HL-60 (cell line): ENCODE results near the gene OXNAD1.

ENCODE experiments used
- DNase-seq, 2 experiments: peaks; one replicate each; pipeline ENCODE4 v3.0.0-alpha.2; 2010 to 2020; ENCODE audit warnings: low read depth in 1 of 2, low spot score in 1 of 2
- H3K27ac ChIP-seq: fragments of 250-450 bp; sonication (Bioruptor Pico); replicated peaks from 2 replicates; pipeline ENCODE4 v1.5.1; 2020; ENCODE audit warnings: mild to moderate bottlenecking, moderate library complexity
- H3K27me3 ChIP-seq: fragments of 250-450 bp; sonication (Bioruptor Pico); 2 replicates; pipeline ENCODE4 v1.5.1; 2021; ENCODE audit warnings: mild to moderate bottlenecking, moderate library complexity; ENCODE audit not compliant: insufficient read depth, poor library complexity, severe bottlenecking
- H3K4me3 ChIP-seq: replicated peaks from 2 replicates; pipeline ENCODE4 v1.5.1; 2011; ENCODE audit warnings: mild to moderate bottlenecking, control low read depth, low read length; ENCODE audit not compliant: insufficient read depth
- GABPA ChIP-seq: IDR thresholded peaks from 2 replicates; pipeline ENCODE4 v1.6.1; 2012; ENCODE audit warnings: low read depth
- POLR2AphosphoS5 ChIP-seq: IDR thresholded peaks from 2 replicates; pipeline ENCODE4 v1.6.1; 2012; ENCODE audit warnings: low read depth
- REST ChIP-seq: IDR thresholded peaks from 2 replicates; pipeline ENCODE4 v1.6.1; 2012; ENCODE audit warnings: low read depth; ENCODE audit not compliant: insufficient replicate concordance
- SPI1 ChIP-seq: IDR thresholded peaks from 2 replicates; pipeline ENCODE4 v1.6.1; 2012; ENCODE audit warnings: low read depth, mild to moderate bottlenecking, borderline replicate concordance
- TF ChIP-seq, protein P1 (sequence below): IDR thresholded peaks from one replicate; pipeline ENCODE4 v1.5.1; 2011; ENCODE audit warnings: low read length, control low read depth, inconsistent platforms; ENCODE audit not compliant: insufficient read depth

OXNAD1 gene

DNA sequence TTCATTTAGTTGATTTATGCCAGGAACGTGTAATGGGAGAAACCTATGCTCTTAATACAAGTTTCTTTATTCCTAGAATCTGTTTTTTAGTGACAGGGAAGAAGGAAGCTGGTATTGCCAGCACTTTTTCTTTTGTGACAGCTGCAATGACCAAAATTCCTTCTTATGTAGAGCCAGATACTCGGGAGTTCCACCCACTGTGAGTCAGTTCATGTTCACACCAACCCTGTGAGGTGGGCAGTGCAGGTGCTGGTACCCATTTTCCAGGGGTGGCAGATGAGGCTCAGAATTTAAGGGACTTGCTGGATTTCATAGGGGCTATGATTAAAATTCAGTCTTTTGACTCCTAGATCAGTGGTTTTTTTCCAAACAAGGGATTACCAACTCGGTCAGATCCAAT lies 34.7 kb downstream of the OXNAD1 start:
- Histone ChIP-seq H3K27ac (no peak overlapping the region), H3K4me3 (no peak overlapping the region), H3K27me3 (no peaks in the 10 kb centered on the region)
- TF ChIP-seq REST, result no peak
- TF ChIP-seq, protein P1, sequence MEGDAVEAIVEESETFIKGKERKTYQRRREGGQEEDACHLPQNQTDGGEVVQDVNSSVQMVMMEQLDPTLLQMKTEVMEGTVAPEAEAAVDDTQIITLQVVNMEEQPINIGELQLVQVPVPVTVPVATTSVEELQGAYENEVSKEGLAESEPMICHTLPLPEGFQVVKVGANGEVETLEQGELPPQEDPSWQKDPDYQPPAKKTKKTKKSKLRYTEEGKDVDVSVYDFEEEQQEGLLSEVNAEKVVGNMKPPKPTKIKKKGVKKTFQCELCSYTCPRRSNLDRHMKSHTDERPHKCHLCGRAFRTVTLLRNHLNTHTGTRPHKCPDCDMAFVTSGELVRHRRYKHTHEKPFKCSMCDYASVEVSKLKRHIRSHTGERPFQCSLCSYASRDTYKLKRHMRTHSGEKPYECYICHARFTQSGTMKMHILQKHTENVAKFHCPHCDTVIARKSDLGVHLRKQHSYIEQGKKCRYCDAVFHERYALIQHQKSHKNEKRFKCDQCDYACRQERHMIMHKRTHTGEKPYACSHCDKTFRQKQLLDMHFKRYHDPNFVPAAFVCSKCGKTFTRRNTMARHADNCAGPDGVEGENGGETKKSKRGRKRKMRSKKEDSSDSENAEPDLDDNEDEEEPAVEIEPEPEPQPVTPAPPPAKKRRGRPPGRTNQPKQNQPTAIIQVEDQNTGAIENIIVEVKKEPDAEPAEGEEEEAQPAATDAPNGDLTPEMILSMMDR, result no peak
- no peak for TF ChIP-seq SPI1
- TF ChIP-seq GABPA, result no peak
- TF ChIP-seq POLR2AphosphoS5, result no peak
- DNase-seq, result no peak

GRCh38 chr3:16300307-16300706 lies 35.3 kb downstream of the OXNAD1 start:
- H3K27ac ChIP-seq, result no peak overlapping the region
- no peak overlapping the region for H3K4me3 ChIP-seq
- no peak for DNase-seq
- no peaks in the 10 kb centered on the region for H3K27me3 ChIP-seq
- TF ChIP-seq, protein P1, result no peak
- TF ChIP-seq REST (no peak), GABPA (no peak), POLR2AphosphoS5 (no peak), SPI1 (no peak)

DNA sequence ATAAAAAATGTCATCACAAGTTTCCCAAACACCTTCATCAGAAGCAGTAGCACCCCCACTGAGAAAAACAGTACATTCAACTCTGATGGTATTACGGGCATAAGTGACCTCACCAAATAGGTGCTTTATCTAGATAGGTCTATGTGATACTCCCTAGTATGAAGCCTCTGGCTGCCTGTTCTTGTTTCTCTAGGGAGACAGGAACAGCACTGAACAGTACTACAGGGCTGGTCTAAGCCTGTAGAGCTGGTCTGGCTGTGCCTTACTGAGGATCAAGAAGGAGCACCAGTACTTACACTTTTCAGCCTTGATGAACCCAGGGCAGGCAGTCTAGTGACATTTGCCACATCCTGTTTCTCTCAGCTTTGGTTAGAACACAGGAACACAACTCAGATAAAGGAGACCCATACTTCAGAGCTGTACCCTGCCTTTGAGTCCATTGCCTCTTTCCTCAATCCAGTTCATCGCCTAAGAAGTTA lies 35.9 kb downstream of the OXNAD1 start:
- TF ChIP-seq REST (no peak), SPI1 (no peak), GABPA (no peak), POLR2AphosphoS5 (no peak)
- TF ChIP-seq, protein P1, result no peak
- Histone ChIP-seq H3K27me3 (no peaks in the 10 kb centered on the region), H3K27ac (no peak overlapping the region), H3K4me3 (no peak overlapping the region)
- no peak for DNase-seq
